ENCODE results near the gene DDX41.

DNA sequence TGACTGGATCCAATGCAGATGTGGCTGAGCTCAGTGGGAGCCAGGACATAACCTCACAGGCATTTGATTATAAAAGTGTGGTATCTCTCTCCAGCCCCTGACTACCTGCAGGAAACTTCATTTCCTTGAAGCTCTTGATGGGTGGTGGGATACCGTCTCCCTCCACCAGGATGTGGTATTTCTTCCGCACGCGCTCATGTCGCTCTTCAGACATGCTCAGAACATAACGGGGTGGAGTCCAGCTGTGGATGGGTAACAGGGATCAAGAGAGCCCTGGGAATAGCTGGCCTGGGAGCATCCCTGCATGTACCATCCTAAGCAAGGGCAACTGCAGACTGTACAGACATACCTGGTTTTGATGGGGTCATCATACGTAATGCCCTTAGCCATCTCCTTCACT, 1.2 kb downstream of the DDX41 start:
- no peak for TF ChIP-seq POLR2A (IDR thresholded peaks at IDR 0.05)
- TF ChIP-seq CTCF (IDR thresholded peaks at IDR 0.05) = no peak
- TF ChIP-seq POLR2AphosphoS5 (IDR thresholded peaks at IDR 0.05; ENCODE audit: insufficient read depth in 1 of 2, low read depth in 1 of 2) = no peak

All from vagina (tissue), 2 donors.